Measurements from ENCODE around the gene TBC1D10A. TPM values are rescaled to one million over a fixed set of nuclear protein-coding genes. Genes with fewer than 3 reads are reported as not detected.

TBC1D10A gene
- total RNA-seq, 2 experiments from 2014 or later: 20.5 to 21.1 TPM

- H3K27me3 Mint-ChIP-seq: no peaks in the 10 kb centered on the region
- peaks cover 37% of the 10 kb centered on the region for H3K4me1 Mint-ChIP-seq (ENCODE audit: low read depth)
- ATAC-seq: no peak
- DNase-seq: no peak
- H3K27ac Mint-ChIP-seq: no peak overlapping the region
- H3K9me3 Mint-ChIP-seq: no peaks in the 10 kb centered on the region
- CTCF ChIA-PET: interaction anchor here (1.0 to 8.3 kb wide), 5 partner anchors 22 to 240 kb away, joined by 3 to 98 read pairs (median 5); partner anchors contain the start of genes CASTOR1 and RNF215
- intact Hi-C loops (cut with micrococcal nuclease): no loop called here
- H3K36me3 Mint-ChIP-seq (ENCODE audit: low read depth): peaks cover 22% of the 10 kb centered on the region
- H3K4me3 Mint-ChIP-seq: no peak overlapping the region
- no peak for TF ChIP-seq CTCF (IDR thresholded peaks at IDR 0.05)
- POLR2A ChIA-PET: interaction anchor here (0.7 to 8.5 kb wide), 10 partner anchors 8 to 68 kb away, joined by 3 to 68 read pairs (median 4); partner anchors contain the start of genes CCDC157 and SF3A1
Observed at GRCh38 chr22:30328466-30329049, 1.8 kb upstream of the TBC1D10A start.

GRCh38 chr22:30327864-30328345 is 1.2 kb upstream of the TBC1D10A start:
- POLR2A ChIA-PET: interaction anchor here (0.8 to 8.5 kb wide), 12 partner anchors 8 to 97 kb away, joined by 3 to 68 read pairs (median 4); partner anchors contain the start of genes CCDC157 and SF3A1

GRCh38 chr22:30326255-30326705 is 461 bp downstream of the TBC1D10A start:
- no peak for DNase-seq
- CTCF ChIA-PET: interaction anchor here (0.7 to 8.3 kb wide), 11 partner anchors 12 to 218 kb away, joined by 3 to 98 read pairs (median 4); partner anchors contain the start of genes CASTOR1, CCDC157 and SF3A1
- POLR2A ChIA-PET: interaction anchor here (1.0 to 8.5 kb wide), 9 partner anchors 13 to 98 kb away, joined by 3 to 68 read pairs (median 6); partner anchors contain the start of genes CASTOR1, CCDC157 and SF3A1

More at GRCh38 chr22:30327864-30328345, 1.2 kb upstream of the TBC1D10A start:
- intact Hi-C loops (cut with micrococcal nuclease): no loop called here
- CTCF ChIA-PET: interaction anchor here (1.3 to 8.3 kb wide), 4 partner anchors 22 to 62 kb away, joined by 4 to 98 read pairs (median 6); partner anchors contain the start of genes CASTOR1 and RNF215
- no peaks in the 10 kb centered on the region for H3K27me3 Mint-ChIP-seq
- H3K4me3 Mint-ChIP-seq: peak overlapping the region; percentile 81
- H3K27ac Mint-ChIP-seq: no peak overlapping the region
- DNase-seq: no peak
- peaks cover 37% of the 10 kb centered on the region for H3K4me1 Mint-ChIP-seq (ENCODE audit: low read depth)
- no peak for ATAC-seq
- no peaks in the 10 kb centered on the region for H3K9me3 Mint-ChIP-seq
- TF ChIP-seq CTCF (IDR thresholded peaks at IDR 0.05): no peak
- peaks cover 24% of the 10 kb centered on the region for H3K36me3 Mint-ChIP-seq (ENCODE audit: low read depth)

GRCh38 chr22:30325724-30326254 is 952 bp downstream of the TBC1D10A start:
- intact Hi-C loops (cut with micrococcal nuclease): loop anchor here (2.0 kb wide), 1 partner anchor 15 kb away; no protein-coding TSS in a partner anchor
- Mint-ChIP-seq H3K4me3 (peak overlapping the region; percentile 81), H3K27ac (peak overlapping the region; percentile 81), H3K27me3 (no peaks in the 10 kb centered on the region), H3K9me3 (no peaks in the 10 kb centered on the region), H3K4me1 (ENCODE audit: low read depth) (peaks cover 48% of the 10 kb centered on the region), H3K36me3 (ENCODE audit: low read depth) (peaks cover 20% of the 10 kb centered on the region)
- TF ChIP-seq CTCF (IDR thresholded peaks at IDR 0.05): no peak
- ATAC-seq (no peak), DNase-seq (no peak)
- ChIA-PET POLR2A (interaction anchor here (1.0 to 8.5 kb wide), 8 partner anchors 13 to 61 kb away, joined by 3 to 68 read pairs (median 6); partner anchors contain the start of genes CASTOR1, CCDC157 and SF3A1), CTCF (interaction anchor here (0.7 to 8.3 kb wide), 3 partner anchors 11 to 36 kb away, joined by 3 to 98 read pairs (median 17); partner anchors contain the start of gene CASTOR1)

More at GRCh38 chr22:30326255-30326705, 461 bp downstream of the TBC1D10A start:
- Mint-ChIP-seq H3K27ac (peak overlapping the region; percentile 81), H3K27me3 (no peaks in the 10 kb centered on the region), H3K4me3 (peak overlapping the region; percentile 81), H3K9me3 (no peaks in the 10 kb centered on the region), H3K36me3 (ENCODE audit: low read depth) (peaks cover 21% of the 10 kb centered on the region), H3K4me1 (ENCODE audit: low read depth) (peaks cover 44% of the 10 kb centered on the region)
- intact Hi-C loops (cut with micrococcal nuclease): no loop called here
- peak; percentile 9 for ATAC-seq
- TF ChIP-seq CTCF (IDR thresholded peaks at IDR 0.05): no peak
